Stimulated activated CD4-positive, alpha-beta T cell treated with anti-CD3 and anti-CD28 coated beads, Interleukin-15, amount 100 ng/mL, for 1 hour (primary cell): ENCODE measurements around the gene PROCR.
"Not testable (repeated sequence)": the region's sequence is repeated elsewhere in the genome, so short reads cannot be mapped to it uniquely, and the experiment has no call there.

Source experiments
- DNase-seq, 2 donors: peaks; one replicate each; pipeline ENCODE4 v3.0.0-alpha.2; 2020; ENCODE audit warnings: low read depth in 1 of 2, low spot score in 1 of 2

Gene PROCR

DNA sequence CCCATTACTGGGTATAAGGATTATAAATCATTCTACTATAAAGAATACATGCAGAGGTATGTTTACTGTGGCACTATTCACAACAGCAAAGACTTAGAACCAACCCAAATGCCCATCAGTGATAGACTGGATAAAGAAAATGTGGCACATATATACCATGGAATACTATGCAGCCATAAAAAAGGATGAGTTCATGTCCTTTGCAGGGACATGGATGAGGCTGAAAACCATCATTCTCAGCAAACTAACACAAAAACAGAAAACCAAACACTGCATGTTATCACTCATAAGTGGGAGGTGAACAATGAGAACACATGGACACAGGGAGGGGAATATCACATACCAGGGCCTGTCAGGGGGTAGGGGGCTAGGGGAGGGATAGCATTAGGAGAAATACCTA lies 7.3 kb upstream of the PROCR start:
- DNase-seq, result not testable (repeated sequence)

DNA sequence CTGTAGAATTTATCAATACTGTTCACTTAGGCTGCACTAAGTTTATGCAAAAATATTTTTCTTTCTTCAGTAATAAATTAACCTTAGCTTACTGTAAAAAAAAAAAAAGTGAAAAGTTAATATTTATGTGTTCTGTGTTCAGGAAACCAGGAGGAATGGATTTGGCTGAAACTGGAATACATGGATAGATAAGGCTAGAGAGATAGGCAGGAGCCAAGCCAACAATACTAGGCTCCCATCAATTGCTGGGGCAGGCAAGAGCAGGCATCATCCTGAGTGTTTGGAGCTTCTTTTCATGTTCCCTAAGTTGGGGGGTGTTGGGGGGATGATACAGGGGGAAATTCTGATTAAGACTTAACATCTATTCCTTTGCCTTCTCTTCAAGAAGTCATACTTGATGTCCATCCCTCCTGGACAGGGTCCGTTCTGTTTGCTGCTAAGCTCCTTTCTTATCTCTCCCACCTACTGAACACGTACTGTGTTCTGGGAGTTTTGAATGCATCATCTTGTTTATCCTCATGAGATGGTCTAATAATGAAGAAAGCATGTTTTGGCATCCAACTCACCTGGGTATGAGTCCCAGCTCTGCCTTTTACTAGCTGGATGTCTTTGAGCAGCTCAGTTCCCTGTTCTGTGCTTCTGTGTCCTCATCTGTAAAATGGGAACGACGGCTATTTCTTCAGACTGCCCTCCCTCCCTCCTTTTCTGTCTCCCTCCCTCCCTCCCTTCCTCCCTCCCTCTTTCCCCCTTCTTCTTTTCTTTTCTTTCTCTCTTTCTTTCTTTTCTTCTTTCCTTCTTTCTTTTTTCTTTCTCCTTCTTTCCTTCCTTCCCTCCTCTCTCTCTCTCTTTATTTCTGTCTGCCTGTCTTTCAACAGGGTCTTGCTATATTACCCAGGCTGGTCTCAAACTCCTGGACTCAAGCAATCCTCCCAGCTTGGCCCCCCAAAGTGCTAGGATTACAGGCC lies 6.4 kb upstream of the PROCR start:
- DNase-seq, result no peak

- no peak for DNase-seq
These were observed 5.5 kb upstream of the PROCR start for GRCh38 chr20:35166242-35166830.

DNA sequence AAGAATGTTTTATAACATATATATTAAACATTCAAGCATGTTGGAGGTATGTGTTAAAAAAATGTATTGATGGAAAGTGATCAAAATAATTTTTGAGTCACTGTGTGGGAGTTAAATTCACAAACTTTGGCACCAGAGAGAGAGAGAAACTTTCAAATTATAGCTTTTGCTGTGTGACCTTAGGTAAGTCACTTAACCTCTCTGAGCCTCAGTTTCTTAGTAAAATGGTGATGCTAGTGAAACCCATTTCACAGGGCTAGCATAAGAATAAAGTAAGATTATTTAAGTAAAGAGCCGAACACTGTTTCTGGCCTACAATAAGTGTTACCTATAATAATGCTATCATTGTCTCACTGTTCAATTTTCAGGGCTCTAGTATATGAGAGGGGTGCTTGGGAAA lies 4.1 kb upstream of the PROCR start:
- no peak for DNase-seq

DNA sequence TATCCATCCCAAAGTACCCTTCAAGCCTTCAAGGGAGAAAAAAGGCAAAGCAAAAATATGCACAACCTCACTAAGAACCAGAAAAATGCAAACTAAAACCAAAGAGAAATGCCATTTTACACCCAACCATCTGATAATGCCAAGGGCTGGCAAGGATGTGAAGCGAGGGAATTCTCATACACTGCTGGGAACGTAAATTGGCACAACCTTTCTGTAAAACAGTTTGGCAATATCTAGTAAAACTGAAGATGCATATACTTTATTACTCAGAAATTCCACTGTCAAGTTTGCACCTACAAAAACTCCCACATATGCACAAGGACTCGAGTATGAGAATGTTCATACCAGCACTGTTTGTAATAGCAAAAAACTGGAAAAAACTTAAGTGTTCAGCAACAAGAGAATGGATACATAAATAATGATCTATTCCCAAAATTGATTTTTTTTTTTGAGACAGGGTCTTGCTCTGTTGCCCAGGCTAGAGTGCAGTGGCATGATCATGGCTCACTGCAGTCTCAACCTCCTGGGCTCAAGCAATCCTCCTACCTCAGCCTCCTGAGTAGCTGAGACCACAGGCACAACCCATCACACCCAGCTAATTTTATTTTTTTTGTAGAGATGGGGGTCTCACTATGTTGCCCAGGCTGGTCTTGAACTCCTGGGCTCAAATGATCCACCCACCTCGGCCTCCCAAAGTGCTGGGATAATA lies 3.0 kb upstream of the PROCR start:
- not testable (repeated sequence) for DNase-seq

DNA sequence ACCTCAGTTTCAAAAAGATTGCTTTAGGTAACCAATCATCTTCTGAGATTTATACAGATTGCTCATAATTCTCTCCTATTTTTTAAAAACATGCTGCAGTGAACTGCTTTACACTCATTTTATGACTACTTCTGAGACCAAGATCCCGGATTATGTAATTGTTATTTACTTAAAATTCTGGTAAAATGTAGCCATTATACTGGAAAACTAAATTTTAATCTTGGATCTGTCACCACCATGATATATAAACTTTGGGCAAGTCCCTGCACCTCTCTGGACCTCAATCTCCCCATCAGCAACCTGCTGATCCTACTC lies 477 bp upstream of the PROCR start:
- no peak for DNase-seq

DNA sequence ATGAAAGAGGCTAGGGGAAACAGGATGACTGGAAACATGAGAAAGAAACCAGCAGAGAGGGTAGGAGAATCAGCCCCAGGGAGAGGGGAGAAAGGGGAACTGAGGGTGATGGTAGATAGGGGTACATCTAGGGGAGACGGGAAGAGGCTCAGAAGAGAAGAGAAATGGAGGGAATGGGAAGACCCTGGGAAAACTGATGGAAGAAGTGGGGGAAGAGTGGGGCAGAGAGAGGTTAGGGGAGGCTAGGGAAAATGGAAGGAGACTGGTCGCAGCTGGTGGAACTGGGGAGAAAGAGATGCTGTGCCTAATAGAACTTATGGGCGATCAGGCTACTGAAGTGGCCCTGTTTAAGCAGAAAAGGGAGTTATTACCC lies 548 bp downstream of the PROCR start:
- DNase-seq, result no peak

GRCh38 chr20:35173576-35174192 lies 1.8 kb downstream of the PROCR start:
- DNase-seq, result no peak

DNA sequence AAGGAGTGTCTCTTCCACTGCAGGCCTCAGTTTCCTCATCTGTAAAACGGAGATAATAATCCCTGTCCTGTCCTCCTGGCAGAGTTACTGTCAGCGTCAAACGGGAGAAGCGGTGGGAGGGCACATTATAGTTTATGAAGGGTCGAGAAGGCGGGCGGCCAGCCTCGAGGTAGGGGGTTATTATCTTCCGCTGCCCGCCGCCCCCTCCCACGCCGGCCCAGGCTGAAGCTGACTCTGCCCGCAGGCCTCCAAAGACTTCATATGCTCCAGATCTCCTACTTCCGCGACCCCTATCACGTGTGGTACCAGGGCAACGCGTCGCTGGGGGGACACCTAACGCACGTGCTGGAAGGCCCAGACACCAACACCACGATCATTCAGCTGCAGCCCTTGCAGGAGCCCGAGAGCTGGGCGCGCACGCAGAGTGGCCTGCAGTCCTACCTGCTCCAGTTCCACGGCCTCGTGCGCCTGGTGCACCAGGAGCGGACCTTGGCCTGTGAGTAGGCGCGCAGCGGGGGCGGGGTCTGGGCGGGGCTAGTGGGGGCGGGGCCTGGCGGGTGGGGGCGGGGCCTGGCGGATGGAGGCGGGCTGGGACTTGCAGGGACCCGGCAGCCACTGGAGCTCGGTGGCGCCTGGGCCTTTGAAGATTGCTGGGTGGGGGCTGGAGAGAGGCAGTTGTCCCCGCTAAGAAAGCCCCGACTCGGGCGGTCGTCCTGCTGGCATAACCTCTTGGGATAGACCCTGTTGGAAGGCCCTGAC lies 2.8 kb downstream of the PROCR start:
- no peak for DNase-seq

GRCh38 chr20:35176132-35176531 lies 4.3 kb downstream of the PROCR start:
- no peak for DNase-seq

DNA sequence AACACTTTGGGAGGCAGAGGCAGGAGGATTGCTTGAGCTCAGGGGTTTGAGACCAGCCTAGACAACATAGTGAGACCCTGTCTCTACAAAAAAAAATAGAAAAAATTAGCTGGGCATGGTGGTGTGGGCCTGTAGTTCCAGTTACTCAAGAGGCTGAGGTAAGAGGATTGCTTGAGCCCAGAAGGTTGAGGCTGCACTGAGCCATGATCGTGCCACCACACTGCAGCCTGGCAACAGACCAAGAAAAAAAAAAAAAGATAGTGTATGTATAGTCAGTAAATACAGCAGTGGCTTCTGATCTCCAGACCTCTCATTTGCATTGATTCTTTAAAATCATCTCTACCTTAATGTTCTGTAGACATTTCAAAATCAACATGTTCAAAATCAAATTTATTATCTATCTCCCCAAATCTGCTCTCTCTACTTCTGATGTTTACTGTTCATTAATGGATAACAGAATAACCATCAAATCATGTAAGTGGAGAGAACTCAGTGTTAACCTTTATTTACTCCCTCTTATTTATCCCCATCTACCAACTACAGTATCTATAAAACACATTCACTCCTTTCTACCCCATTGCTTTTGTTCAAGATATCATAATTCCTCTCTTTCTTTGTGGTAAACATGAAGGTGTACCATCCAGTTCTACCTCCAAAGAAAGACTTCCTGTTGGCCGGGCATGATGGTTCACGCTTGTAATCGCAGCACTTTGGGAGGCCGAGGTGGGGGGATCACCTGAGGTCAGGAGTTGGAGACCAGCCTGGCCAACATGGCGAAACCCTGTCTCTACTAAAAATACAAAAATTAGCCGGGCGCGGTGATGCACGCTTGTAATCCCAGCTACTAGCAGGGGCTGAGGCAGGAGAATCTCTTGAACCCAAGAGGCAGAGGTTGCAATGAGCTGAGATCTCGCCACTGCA lies 7.7 kb downstream of the PROCR start:
- no peak for DNase-seq

DNA sequence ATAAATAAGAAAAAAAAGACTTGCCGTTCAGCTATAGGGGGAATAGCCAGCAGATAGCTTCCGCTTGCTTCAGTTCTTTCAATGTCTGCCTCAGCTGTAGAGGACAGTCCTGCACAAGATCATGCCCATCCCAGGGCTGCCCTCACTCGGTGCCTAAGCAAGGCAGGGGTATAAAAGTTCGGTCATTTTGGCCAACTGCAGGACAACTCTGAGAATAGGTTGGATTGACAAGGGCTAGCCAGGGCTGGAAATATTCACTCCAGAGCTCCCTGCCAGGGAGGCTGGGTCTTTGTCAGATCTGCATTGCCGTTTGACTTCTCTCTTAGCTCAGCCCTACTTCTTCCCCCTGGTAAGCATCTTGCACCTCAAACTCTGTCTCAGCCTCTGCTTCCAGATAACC lies 8.4 kb downstream of the PROCR start:
- DNase-seq, result no peak

- no peak for DNase-seq
These were observed 9.9 kb downstream of the PROCR start for GRCh38 chr20:35181731-35182130.

- not testable (repeated sequence) for DNase-seq
These were observed 14.9 kb downstream of the PROCR start for GRCh38 chr20:35186691-35187289.

GRCh38 chr20:35187584-35188190 lies 15.8 kb downstream of the PROCR start:
- DNase-seq, result no peak

- DNase-seq, result not testable (repeated sequence)
These were observed 17.4 kb downstream of the PROCR start for GRCh38 chr20:35189223-35189622.

- no peak for DNase-seq
These were observed 18.7 kb downstream of the PROCR start for GRCh38 chr20:35190556-35190955.

DNA sequence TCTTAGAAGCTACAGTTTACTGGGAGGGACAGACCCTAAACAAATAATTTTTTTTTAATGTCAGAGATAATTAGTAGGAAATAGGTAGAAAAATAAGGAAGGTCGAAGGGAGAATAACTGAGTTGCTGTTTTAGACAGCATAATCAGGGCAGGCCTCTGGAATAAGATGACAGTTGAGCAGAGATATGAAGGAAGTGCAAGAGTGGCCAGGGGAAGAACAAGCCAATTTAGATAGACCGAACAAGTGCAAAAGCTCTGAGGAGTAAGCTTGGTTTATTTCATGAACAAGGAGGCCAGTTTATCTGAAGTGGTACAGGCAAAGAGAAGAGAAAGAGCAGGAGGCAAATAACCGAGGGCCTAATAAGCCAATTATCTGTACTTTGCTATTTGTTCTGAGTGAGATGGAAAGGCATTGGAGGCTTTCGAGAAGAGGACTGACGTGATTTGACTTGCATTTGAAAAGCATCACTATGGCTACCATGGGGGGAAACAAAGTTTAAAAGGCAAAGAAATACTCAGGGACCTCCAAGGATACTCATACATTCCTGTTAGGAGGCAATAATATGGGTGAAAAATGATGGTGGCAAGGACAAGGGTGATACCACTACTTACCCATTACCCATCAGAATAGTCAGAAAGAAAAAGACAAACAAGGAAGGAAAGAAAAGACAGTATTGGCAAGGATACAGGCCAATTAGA lies 19.7 kb downstream of the PROCR start:
- DNase-seq, result no peak
